K562 (cell line): ENCODE measurements around the gene KAZN. TPM values are rescaled to one million over a fixed set of nuclear protein-coding genes. Genes with fewer than 3 reads are reported as not detected.

Source experiments
- ATAC-seq: fragments of 200-7000 bp; cut with Tn5 transposase; 3 replicates; pipeline ENCODE4 v1.9.1; 2020; ENCODE audit warnings: moderate library complexity
- BruUV-seq: library from RNA; stranded (reverse); fragments of 400-500 nt; replicated peaks from 2 replicates; lab custom pipeline; 2021; lab: Mats Ljungman, UMichigan
- CTCF ChIA-PET: fragments of 300-600 bp; formaldehyde crosslinking; extraction: SDS; loops from one replicate; lab custom pipeline; 2021; ENCODE audit warnings: low intra/inter-chr PET ratio; lab: Yijun Ruan, JAX
- POLR2A ChIA-PET: fragments of 300-600, 350-650 bp; sonication (Branson Sonifier 250); formaldehyde crosslinking; extraction: SDS; loops from one replicate; lab custom pipeline; 2021; ENCODE audit warnings: antibody characterized with exemption, inconsistent platforms; lab: Yijun Ruan, JAX
- DNase-seq, 4 experiments: peaks; one replicate each; pipeline versions ENCODE4 v3.0.0 to v3.0.0-alpha.2; 2011 to 2018; ENCODE audit warnings: low spot score in 3 of 4, mixed read lengths in 3 of 4; ENCODE audit errors: extremely low read depth in 1 of 4
- FAIRE-seq: peaks from 2 replicates; lab custom pipeline; 2011; peaks lifted over from hg19 to GRCh38; lab: Jason Lieb, UNC
- H2AFZ ChIP-seq: 2 replicates; pipeline ENCODE4 v1.6.0; 2011; ENCODE audit warnings: low read depth, low read length, control low read depth, inconsistent platforms
- H3K27ac ChIP-seq: fragments of 200-600 bp; 3 replicates; pipeline ENCODE4 v1.8.0; 2011; ENCODE audit warnings: low read depth, mild to moderate bottlenecking, control low read depth, inconsistent platforms, low read length, moderate library complexity, mixed read lengths; ENCODE audit errors: extremely low read depth
- H3K27me3 ChIP-seq, 2 experiments: fragments of 300-600 bp in 1 of 2; 2 replicates in 1 of 2; 3 replicates in 1 of 2; pipeline versions ENCODE4 v1.6.0 to v1.8.0; 2011; ENCODE audit warnings: inconsistent platforms in 2 of 2, low read length in 2 of 2, mild to moderate bottlenecking in 1 of 2, mixed read lengths in 1 of 2, moderate library complexity in 1 of 2; ENCODE audit not compliant: control insufficient read depth in 2 of 2, insufficient read depth in 2 of 2
- H3K36me3 ChIP-seq: fragments of 300-600 bp; 3 replicates; pipeline ENCODE4 v1.8.0; 2011; ENCODE audit warnings: mild to moderate bottlenecking, low read length, inconsistent platforms; ENCODE audit not compliant: control insufficient read depth, insufficient read depth
- H3K4me1 ChIP-seq, 2 experiments: fragments of 200-600 bp in 1 of 2; replicated peaks in 1 of 2; 2 replicates in 1 of 2; 3 replicates in 1 of 2; pipeline versions ENCODE4 v1.5.1 to v1.8.0; 2011; ENCODE audit warnings: inconsistent platforms in 2 of 2, low read length in 2 of 2, mild to moderate bottlenecking in 1 of 2, mixed read lengths in 1 of 2, moderate library complexity in 1 of 2; ENCODE audit not compliant: control insufficient read depth in 2 of 2, insufficient read depth in 2 of 2
- H3K4me2 ChIP-seq: 2 replicates; pipeline ENCODE4 v1.6.1; 2011; ENCODE audit warnings: low read length, control low read depth, inconsistent platforms, mixed read lengths; ENCODE audit not compliant: insufficient read depth
- H3K4me3 ChIP-seq: fragments of 200-600 bp; sonication (generic), shearing (Covaris generic); 2 replicates; pipeline ENCODE4 v1.5.1; 2016; ENCODE audit warnings: control low read depth, inconsistent platforms
- H3K79me2 ChIP-seq: fragments of 200-600 bp; 3 replicates; pipeline ENCODE4 v1.8.0; 2011; ENCODE audit warnings: low read length, inconsistent platforms; ENCODE audit not compliant: control insufficient read depth, insufficient read depth
- H3K9ac ChIP-seq, 2 experiments: 2 replicates each; pipeline versions ENCODE4 v1.6.0 to v1.6.1; 2011; ENCODE audit warnings: low read depth in 2 of 2, low read length in 2 of 2, control low read depth in 1 of 2, inconsistent platforms in 1 of 2, mild to moderate bottlenecking in 1 of 2, mixed read lengths in 1 of 2; ENCODE audit not compliant: insufficient read depth in 1 of 2
- H3K9me1 ChIP-seq: one replicate; pipeline ENCODE4 v1.6.0; 2011; ENCODE audit warnings: inconsistent platforms, mild to moderate bottlenecking, low read length, moderate library complexity; ENCODE audit not compliant: control insufficient read depth, insufficient read depth
- H3K9me3 ChIP-seq: replicated peaks from 2 replicates; pipeline ENCODE4 v1.5.1; 2011; ENCODE audit warnings: low read depth, low read length, inconsistent platforms; ENCODE audit not compliant: control insufficient read depth, insufficient read depth
- H4K20me1 ChIP-seq: replicated peaks from 2 replicates; pipeline ENCODE4 v1.6.1; 2011; ENCODE audit warnings: low read length, inconsistent platforms, mixed read lengths; ENCODE audit not compliant: control insufficient read depth, insufficient read depth
- CTCFL ChIP-seq: IDR thresholded peaks from 2 replicates; pipeline ENCODE4 v1.6.1; 2011; ENCODE audit warnings: borderline replicate concordance, low read depth, mild to moderate bottlenecking, moderate library complexity, low read length; ENCODE audit not compliant: insufficient read depth, poor library complexity, severe bottlenecking
- PHF8 ChIP-seq: fragments of 200-600 bp; sonication (generic); IDR thresholded peaks from 2 replicates; pipeline ENCODE4 v1.6.1; 2012; ENCODE audit warnings: mixed run types, mild to moderate bottlenecking, inconsistent platforms, low read length, moderate library complexity, borderline replicate concordance
- RFX5 ChIP-seq: IDR thresholded peaks from 2 replicates; pipeline ENCODE4 v1.6.1; 2011; ENCODE audit warnings: low read depth, mild to moderate bottlenecking, improper control_type of control experiment, low read length
- SLC30A9 ChIP-seq: fragments of 250-450 bp; sonication (Bioruptor Pico); IDR thresholded peaks from 2 replicates; pipeline ENCODE4 v1.8.0; 2022; ENCODE audit warnings: mild to moderate bottlenecking, moderate library complexity
- SOX6 ChIP-seq: fragments of 450-650 bp; IDR thresholded peaks from 2 replicates; pipeline ENCODE4 v1.6.1; 2014; ENCODE audit warnings: mild to moderate bottlenecking
- WGBS: fragments of 100-300 bp; shearing (Covaris generic); methylation state at CpG from one replicate; pipeline ENCODE4 v1.1.6; 2016; ENCODE audit warnings: low coverage, mixed read lengths; ENCODE audit not compliant: insufficient coverage; ENCODE audit errors: missing lambda C conversion rate; 5-methylcytosine and 5-hydroxymethylcytosine counted together
- in situ Hi-C: fragments of 300-500 bp; cut with MboI; formaldehyde crosslinking; loops from 4 replicates; pipeline ENCODE4 v1.15.0; 2018; ENCODE audit warnings: inconsistent platforms, mixed read lengths
- intact Hi-C: fragments of 100-400 bp; cut with micrococcal nuclease; formaldehyde crosslinking; loops from 2 replicates; pipeline ENCODE4 v1.14.2; 2022
- polyA plus RNA-seq, 8 experiments: library from polyadenylated mRNA; depleted of rRNA in 4 of 8; stranded (reverse) in 5 of 8; unstranded in 3 of 8; fragments of >200 nt; fragmentation: Nextera tagmentation in 2 of 8; fragmentation: Illumina TruSeq in 1 of 8; extraction: Ambion mirVana in 2 of 8; extraction: Trizol in 1 of 8; gene quantifications; 2 replicates each; pipeline versions ENCODE4 v1.2.1 to v1.2.3, GENCODE V29; 2011 to 2014; ENCODE audit warnings: inconsistent platforms in 1 of 8, missing spikeins in 1 of 8
- total RNA-seq, 7 experiments: library from RNA; depleted of rRNA in 6 of 7; stranded (reverse); fragments of >200 nt in 6 of 7; fragmentation: Illumina TruSeq in 2 of 7; extraction: Trizol in 2 of 7; gene quantifications; 2 replicates each; pipeline versions ENCODE4 v1.2.1 to v1.2.3, GENCODE V29; 2011 to 2021; ENCODE audit warnings: low replicate concordance in 1 of 7

Gene KAZN
- total and polyA plus RNA-seq, 9 of the 15 experiments (the other 6 are each of a cell fraction or from before 2014, with no cell fraction given) = 2.1 to 21.6 (median 5.4) TPM

- H3K27ac ChIP-seq = no peak overlapping the region
- CTCF ChIA-PET = no interaction called here
- no peak for FAIRE-seq
- TF ChIP-seq SOX6 (no peak), CTCFL (no peak), SLC30A9 (CRISPR knock-in tag) (no peak), PHF8 (no peak), RFX5 (no peak)
- TF ChIP-seq, all 486 proteins: peak for 0
- peaks cover 20% of the 10 kb centered on the region for H3K9me3 ChIP-seq
- no peak overlapping the region for H2AFZ ChIP-seq
- DNase-seq = no peak
- H3K9me1 ChIP-seq = no peaks in the 10 kb centered on the region
- no peaks in the 10 kb centered on the region for H3K79me2 ChIP-seq
- H3K9ac ChIP-seq = no peak overlapping the region
- H3K4me1 ChIP-seq = peaks cover 0 to 4% of the 10 kb centered on the region in 2 experiments; a peak in 2 of 5 replicates
- no peaks in the 10 kb centered on the region for H4K20me1 ChIP-seq
- H3K4me3 ChIP-seq = no peak overlapping the region
- H3K27me3 ChIP-seq = no peaks in the 10 kb centered on the region; a peak in 1 of 5 replicates
- H3K4me2 ChIP-seq = no peak overlapping the region
- ATAC-seq = no peak
- 65% methylated on average over 9 of the region's 9 CpGs for WGBS
- H3K36me3 ChIP-seq = no peaks in the 10 kb centered on the region; the same call in 2 of the 3 replicates
- POLR2A ChIA-PET = interaction anchor here (0.7 to 1.1 kb wide), 2 partner anchors 8 to 30 kb away, joined by 3 read pairs; no protein-coding TSS in a partner anchor
- in situ Hi-C loops (no loop called here), intact Hi-C loops (no loop called here)
- no TSS peak for BruUV-seq
Observed at GRCh38 chr1:14809191-14809981, 210.9 kb downstream of the KAZN start.
